ENCODE measurements around the gene AEBP1. TPM values are rescaled to one million over a fixed set of nuclear protein-coding genes. Genes with fewer than 3 reads are reported as not detected.

AEBP1 gene
- total and polyA plus RNA-seq, 2 of the 4 experiments (the other 2 are of a cell fraction), result 1.1 to 5.7 TPM

DNA sequence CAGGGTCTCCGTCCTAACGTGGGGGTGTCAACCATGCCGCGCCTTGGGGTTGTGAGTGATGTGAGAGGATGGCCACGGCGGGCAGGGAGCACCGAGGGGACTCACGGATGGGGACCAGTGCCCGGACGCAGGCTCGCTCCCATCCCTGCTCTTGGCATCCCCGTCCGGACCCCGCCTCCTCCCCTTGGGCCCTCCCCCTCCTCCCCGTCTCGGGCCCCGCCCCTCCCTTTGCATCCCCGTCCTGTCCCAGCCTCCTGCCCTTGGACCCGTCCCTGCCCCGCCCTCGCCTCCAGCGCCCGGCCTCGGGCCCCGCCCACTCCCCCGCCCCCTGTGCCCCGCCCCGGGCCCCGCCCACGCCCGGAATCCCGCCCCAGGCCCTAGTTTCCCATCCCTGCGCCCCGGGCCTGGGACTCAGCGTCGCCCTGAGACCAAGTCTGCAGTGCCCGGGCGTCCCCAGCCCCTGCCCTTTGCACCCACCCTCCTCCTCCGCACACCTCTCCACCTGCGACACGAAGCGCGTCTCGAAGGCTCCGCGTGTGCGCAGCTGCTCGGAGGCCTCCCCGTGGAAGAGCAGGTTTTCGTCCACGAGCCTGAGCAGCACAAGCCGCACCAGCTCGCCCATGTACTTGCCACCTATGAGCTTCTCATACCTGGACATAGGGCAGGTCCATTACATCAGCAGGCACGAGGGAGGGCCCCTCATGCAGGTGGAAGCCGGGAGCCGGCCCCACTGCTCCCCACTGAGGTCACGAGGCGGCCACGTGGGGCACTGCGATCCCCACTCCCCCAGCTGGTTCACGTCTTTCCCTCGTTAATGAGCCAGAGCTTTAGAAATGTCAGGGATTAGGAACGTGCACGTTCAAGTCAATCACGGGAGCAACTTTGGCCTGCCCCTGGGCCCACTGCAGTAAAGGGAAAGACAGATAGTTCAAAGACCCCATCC is 42.1 kb downstream of the AEBP1 start:
- H3K79me1 ChIP-seq (ENCODE audit: low read depth in 1 of 2, low read length in 2 of 2), result no peaks in the 10 kb centered on the region
- no peak overlapping the region; the same call in 1 of the 2 replicates for H4K5ac ChIP-seq (ENCODE audit: low read depth, low read length)
- no peaks in the 10 kb centered on the region for H3K9me3 ChIP-seq (ENCODE audit: control insufficient read depth, insufficient read depth, low read length)
- no peak overlapping the region for H2BK120ac ChIP-seq (ENCODE audit: low read depth, low read length)
- 38% methylated on average over 21 of the region's 65 CpGs; no CpG with 5 or more reads in 1 of the 2 experiments for WGBS, 2 experiments (ENCODE audit: extremely low coverage in 2 of 2, insufficient read length in 1 of 2)
- H3K14ac ChIP-seq (replicated peaks; ENCODE audit: low read depth, low read length), result no peak overlapping the region
- no peaks in the 10 kb centered on the region for H4K20me1 ChIP-seq (ENCODE audit: insufficient read depth, low read length)
- no peak overlapping the region for H3K56ac ChIP-seq (ENCODE audit: extremely low read depth, insufficient read depth, low read length)
- H3K4me2 ChIP-seq (ENCODE audit: low read depth, low read length), result peak overlapping the region; percentile 95
- DNase-seq (peak; percentile 12), ATAC-seq (ENCODE audit: low read depth) (peak; percentile 94)
- H4K8ac ChIP-seq (ENCODE audit: low read depth in 2 of 2, low read length in 2 of 2), result peak overlapping the region in 1 of 2 experiments; percentile 60; a peak in 1 of 4 replicates
- no peak overlapping the region; the same call in 1 of the 2 replicates for H3K18ac ChIP-seq (ENCODE audit: low read depth, low read length)
- H2AK5ac ChIP-seq (ENCODE audit: low read depth, low read length), result no peak overlapping the region; the same call in 1 of the 2 replicates
- H3K4ac ChIP-seq (ENCODE audit: low read depth, low read length), result no peak overlapping the region
- intact Hi-C loops (cut with micrococcal nuclease), result no loop called here
- no peak overlapping the region for H3K23ac ChIP-seq (ENCODE audit: low read depth, low read length)
- no peak overlapping the region for H2BK20ac ChIP-seq (ENCODE audit: low read depth, low read length)
- dilution Hi-C loops (cut with HindIII; ENCODE audit: low sequenced_read_pairs, unreplicated experiment), result no loop called here
- no peak overlapping the region for H4K91ac ChIP-seq (ENCODE audit: insufficient read depth, low read depth, low read length)
- H2BK15ac ChIP-seq (ENCODE audit: low read depth, low read length), result no peak overlapping the region
- peaks cover 3% of the 10 kb centered on the region; the same call in 1 of the 2 replicates for H3K9me1 ChIP-seq (ENCODE audit: insufficient read depth, low read length)
- ChIA-PET POLR2A (ENCODE audit: unreplicated experiment) (no interaction called here), CTCF (no interaction called here)
- BruUV-seq (replicated peaks), result no TSS peak
- no peaks in the 10 kb centered on the region for H3K36me3 ChIP-seq (ENCODE audit: control insufficient read depth, insufficient read depth, low read length)
- no peak overlapping the region for H3K27ac ChIP-seq (ENCODE audit: insufficient read depth, low read length)
- H3K4me1 ChIP-seq (ENCODE audit: control insufficient read depth, insufficient read depth, low read length), result peaks cover 10% of the 10 kb centered on the region; the same call in 1 of the 2 replicates
- H2BK5ac ChIP-seq (ENCODE audit: low read depth, low read length, poor library complexity, severe bottlenecking), result no peak overlapping the region
- H3K9ac ChIP-seq (ENCODE audit: low read depth, low read length), result no peak overlapping the region; the same call in 1 of the 2 replicates
- peaks cover 40% of the 10 kb centered on the region for H3K27me3 ChIP-seq (ENCODE audit: control insufficient read depth, insufficient read depth, low read length)
- H3K4me3 ChIP-seq (ENCODE audit: insufficient read depth, low read depth, low read length), result peak overlapping the region; percentile 43
- in situ Hi-C loops (cut with MboI; ENCODE audit: low sequenced_read_pairs), result no loop called here
- H2AK9ac ChIP-seq (replicated peaks; ENCODE audit: low read depth, low read length, poor library complexity), result no peak overlapping the region
- peak overlapping the region; percentile 92 for H2AFZ ChIP-seq (replicated peaks; ENCODE audit: low read length, poor library complexity)
- TF ChIP-seq, protein P1, sequence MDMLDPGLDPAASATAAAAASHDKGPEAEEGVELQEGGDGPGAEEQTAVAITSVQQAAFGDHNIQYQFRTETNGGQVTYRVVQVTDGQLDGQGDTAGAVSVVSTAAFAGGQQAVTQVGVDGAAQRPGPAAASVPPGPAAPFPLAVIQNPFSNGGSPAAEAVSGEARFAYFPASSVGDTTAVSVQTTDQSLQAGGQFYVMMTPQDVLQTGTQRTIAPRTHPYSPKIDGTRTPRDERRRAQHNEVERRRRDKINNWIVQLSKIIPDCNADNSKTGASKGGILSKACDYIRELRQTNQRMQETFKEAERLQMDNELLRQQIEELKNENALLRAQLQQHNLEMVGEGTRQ (IDR thresholded peaks at IDR 0.05; ENCODE audit: low read depth, low read length), result no peak
- TF ChIP-seq, protein P2, sequence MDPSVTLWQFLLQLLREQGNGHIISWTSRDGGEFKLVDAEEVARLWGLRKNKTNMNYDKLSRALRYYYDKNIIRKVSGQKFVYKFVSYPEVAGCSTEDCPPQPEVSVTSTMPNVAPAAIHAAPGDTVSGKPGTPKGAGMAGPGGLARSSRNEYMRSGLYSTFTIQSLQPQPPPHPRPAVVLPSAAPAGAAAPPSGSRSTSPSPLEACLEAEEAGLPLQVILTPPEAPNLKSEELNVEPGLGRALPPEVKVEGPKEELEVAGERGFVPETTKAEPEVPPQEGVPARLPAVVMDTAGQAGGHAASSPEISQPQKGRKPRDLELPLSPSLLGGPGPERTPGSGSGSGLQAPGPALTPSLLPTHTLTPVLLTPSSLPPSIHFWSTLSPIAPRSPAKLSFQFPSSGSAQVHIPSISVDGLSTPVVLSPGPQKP (IDR thresholded peaks at IDR 0.05; ENCODE audit: borderline replicate concordance, low read depth, low read length), result no peak
- TF ChIP-seq RAD21 (IDR thresholded peaks at IDR 0.05; ENCODE audit: low read length) (no peak), MXI1 (IDR thresholded peaks at IDR 0.05; ENCODE audit: borderline replicate concordance, low read depth, low read length) (no peak), NFE2L2 (IDR thresholded peaks at IDR 0.05; ENCODE audit: low read depth, low read length) (no peak), FOS (IDR thresholded peaks at IDR 0.05; ENCODE audit: low read depth, low read length) (no peak), MAZ (IDR thresholded peaks at IDR 0.05; ENCODE audit: borderline replicate concordance, low read depth, low read length) (no peak), POLR2A (IDR thresholded peaks at IDR 0.05; ENCODE audit: low read depth, low read length) (no peak), RCOR1 (IDR thresholded peaks at IDR 0.05; ENCODE audit: insufficient replicate concordance, low read length) (no peak), BHLHE40 (IDR thresholded peaks at IDR 0.05; ENCODE audit: low read depth, low read length) (no peak), CHD1 (IDR thresholded peaks at IDR 0.05; ENCODE audit: low read depth, low read length) (no peak), SMC3 (IDR thresholded peaks at IDR 0.05; ENCODE audit: low read depth, low read length) (no peak), CEBPB (IDR thresholded peaks at IDR 0.05; ENCODE audit: low read depth, low read length) (no peak), RFX5 (IDR thresholded peaks at IDR 0.05; ENCODE audit: low read depth, low read length) (no peak), MAFK (IDR thresholded peaks at IDR 0.05; ENCODE audit: low read depth, low read length) (no peak)
